HuH-7.5 (cell line): Measurements from ENCODE around the gene WFDC11.

Experiments
- DNase-seq: peaks from one replicate; pipeline ENCODE4 v3.0.0; 2011; ENCODE audit warnings: low spot score

The WFDC11 gene

DNA sequence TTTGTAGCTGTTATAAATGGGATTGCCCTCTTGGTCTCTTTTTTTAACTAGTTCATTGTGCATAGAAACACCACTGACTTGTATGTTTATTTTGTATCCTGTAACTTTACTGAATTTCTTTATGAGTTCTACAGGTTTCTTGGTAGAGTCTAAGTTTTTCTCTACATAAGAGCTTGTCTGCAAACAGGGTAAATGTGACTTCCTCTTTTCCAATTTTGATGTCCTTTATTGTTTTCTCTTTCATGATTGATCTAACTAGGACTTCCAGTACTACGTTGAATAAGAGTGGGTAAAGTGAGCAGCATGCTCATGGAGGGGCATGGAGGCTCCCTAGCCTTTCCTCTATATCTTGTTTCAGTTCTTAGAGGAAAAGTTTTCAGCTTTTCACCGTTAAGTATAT, 43.5 kb downstream of the WFDC11 start:
- DNase-seq, result no peak

DNA sequence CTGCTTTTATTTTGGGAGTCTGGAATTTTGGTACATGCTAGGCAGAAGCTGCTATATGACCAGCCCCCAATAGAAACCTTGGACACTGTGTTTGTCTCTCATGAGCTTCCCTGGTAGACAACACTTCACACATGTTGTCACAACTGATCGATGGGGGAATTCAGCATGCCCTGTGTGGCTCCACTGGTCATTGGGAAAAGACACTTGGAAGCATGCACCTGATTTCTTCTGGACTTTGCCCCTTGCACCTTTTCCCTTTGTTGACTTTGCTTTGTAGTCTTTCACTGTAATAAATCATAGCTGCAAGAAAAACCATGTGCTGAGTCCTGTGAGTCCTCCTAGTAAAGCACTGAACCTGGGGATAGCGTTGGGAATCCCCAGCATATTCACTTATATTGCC, 48.4 kb downstream of the WFDC11 start:
- no peak for DNase-seq

DNA sequence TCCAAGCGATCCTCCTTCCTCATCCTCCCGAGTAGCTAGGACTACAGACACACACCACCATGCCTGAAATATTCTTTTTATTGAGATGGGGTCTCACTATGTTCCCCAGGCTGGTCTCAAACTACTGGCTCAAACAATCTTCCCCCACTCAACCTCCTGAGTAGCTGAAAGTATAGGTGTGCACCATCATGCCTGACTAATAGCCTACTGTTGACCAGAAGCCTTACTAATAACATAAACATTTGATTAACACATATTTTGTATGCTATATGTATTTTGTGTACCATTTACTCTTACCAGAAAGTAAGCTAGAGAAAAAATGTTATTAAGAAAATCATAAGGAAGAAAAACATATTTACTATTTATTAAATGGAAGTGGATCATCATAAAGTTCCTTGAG, 52.4 kb downstream of the WFDC11 start:
- no peak for DNase-seq

DNA sequence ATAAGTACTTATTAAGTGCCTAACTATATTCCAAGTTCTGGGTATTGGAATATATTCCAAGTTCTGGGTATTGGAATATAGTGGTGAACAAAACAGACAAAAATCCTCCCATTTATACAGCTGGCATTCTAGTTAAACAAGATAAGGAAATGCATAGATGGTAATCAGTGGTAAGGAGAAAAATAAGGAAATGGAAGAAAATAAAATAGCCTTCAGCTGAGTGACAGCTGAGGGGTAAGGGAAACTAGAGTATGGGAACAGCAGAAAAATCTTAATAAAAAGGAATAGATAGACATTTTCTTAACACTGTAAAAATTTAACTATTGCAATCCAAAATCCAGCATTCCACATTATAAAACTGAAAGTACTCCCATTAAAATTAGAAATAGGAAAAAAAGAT, 57.7 kb downstream of the WFDC11 start:
- no peak for DNase-seq

GRCh38 chr20:45611054-45611453, 59.0 kb downstream of the WFDC11 start:
- no peak for DNase-seq

DNA sequence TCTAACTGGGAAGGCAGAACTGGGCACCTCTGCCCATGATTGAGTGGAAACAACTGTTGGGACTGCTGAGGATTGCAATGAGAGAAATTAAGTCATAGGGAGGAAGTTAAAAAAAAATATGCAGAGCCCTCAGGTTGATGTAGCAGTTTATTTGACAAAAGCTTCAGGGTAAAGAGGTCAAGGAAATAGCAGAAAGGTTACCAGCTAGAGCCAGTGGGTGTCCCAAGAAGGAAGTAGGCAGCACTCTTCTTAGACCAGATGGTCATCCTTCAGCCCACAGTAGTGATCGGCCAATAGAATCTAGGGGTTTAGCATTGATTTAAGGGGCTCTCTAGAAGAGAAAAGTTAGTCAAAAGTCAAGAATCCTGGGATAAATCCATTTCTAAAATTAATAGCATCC, 62.2 kb downstream of the WFDC11 start:
- no peak for DNase-seq
